Measurements from ENCODE around the gene CEBPZOS.
"Not testable (repeated sequence)": the region's sequence is repeated elsewhere in the genome, so short reads cannot be mapped to it uniquely, and the experiment has no call there.

The CEBPZOS gene

DNA sequence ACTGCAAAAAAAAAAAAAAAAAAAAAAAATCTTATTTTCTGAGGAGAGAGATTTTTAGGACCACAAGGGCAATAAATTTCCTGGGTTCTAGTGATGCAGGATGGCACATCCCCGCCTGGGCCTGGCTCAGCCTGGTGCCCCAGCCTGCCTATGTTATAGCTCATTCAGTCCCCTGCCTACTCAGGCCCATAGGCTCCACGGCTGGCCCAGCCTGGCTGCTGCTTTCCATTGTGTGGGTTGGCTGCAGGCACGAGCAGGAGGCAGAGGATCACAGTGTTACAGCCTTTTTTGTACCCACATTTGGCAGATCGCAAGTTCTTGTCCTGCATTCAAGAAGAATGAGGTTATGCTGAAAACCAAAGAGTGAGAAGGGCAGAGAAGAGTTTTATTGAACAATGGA is 5.0 kb upstream of the CEBPZOS start:
- DNase-seq, result no peak

DNA sequence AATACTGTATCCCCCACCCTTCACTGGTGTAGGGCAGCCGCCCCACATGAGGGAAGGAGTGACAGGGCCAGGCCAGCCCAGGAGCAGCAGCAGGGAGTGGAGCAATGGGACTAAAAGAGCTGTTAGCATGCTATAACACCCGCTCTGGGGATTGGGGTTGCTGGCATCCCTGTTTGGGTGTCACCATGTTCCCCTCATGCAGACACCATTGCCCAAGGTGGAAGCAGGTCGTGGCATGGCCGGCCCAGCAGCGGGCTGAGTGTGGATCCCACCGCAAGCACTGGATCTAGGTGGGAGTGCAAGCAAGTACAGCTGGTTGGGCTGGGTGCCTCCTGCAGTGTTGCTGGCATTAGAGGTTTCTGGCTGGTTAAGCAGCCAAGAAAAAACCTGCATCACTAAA is 4.5 kb upstream of the CEBPZOS start:
- no peak for DNase-seq

DNA sequence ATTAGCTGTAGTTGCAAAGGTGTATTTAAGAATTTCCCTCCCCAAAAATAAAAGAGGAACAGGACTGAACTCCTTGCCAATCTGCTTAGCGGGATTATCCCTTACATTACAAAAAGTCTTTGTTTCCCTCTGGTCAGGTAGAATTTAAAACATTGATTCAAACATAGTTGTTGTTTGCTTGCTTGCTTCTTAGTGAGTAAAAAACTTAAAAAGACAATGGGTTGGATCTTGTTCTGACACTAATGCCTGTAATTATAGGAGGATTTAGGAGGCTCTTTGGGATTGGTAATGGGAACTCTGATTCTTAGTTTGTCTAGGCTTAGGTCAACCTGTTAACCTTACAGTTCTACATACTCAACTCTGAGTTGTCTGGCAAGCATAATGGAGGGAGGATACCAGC is 3.7 kb upstream of the CEBPZOS start:
- DNase-seq, result no peak

DNA sequence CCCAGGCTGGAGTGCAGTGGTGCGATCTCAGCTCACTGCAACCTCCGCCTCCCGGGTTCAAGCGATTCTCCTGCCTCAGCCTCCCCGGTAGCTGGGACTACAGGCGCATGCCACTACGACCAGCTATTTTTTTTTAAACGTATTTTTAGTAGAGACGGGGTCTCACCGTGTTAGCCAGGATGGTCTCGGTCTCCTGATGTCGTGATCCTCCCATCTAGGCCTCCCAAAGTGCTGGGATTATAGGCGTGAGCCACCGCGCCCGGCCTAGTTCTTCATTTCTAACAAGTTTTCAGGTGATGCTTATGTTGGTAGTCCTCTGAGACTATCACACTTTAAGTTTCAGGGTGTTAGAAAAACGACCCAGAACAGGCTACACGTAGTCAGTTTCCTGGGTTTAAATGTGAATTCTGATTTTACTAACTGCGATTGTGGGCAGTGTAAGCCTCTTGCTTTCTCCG is 405 bp upstream of the CEBPZOS start:
- not testable (repeated sequence) for DNase-seq

GRCh38 chr2:37198681-37199065 is 2.4 kb downstream of the CEBPZOS start:
- DNase-seq, result no peak

DNA sequence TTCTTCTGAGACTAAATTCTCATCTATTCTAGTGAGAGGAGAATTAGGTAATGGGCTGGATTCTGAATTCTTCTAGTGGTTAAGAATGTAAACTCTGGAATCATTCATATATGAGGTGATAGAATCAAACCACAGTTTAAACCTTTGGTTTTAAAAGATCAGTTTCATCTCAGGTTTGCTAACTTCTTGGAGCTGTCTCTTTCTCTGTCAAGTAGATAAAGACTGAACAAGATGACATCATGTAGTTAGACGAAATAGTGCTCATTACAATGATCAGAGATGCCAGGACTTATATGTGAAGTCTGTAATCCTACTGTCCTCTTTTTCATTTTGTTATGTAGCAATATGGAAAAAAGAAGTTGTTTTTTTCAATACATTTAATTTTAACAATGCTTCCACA is 4.9 kb downstream of the CEBPZOS start:
- no peak for DNase-seq

GRCh38 chr2:37201766-37202165 is 5.5 kb downstream of the CEBPZOS start:
- peak; percentile 20 for DNase-seq

DNA sequence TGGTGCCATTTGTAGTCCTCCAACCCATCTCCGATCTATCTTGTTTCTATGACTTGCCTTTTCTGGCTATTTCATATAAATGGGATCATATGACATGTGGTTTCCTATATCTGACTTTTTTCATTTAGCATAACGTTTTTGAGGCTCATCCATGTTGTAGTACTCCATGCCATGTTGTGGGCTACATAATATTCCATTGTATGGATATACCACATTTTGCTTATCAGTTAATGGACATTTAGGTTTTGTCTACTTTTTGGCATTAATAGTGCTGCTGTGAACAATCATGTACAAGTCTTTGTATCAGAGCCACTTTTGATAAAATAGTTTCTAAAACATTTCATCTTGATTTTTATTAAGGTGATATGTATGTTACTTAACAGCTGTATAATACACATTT is 7.4 kb downstream of the CEBPZOS start:
- no peak for DNase-seq

- DNase-seq, result not testable (repeated sequence)
Measured at GRCh38 chr2:37205071-37205661, 8.9 kb downstream of the CEBPZOS start.

DNA sequence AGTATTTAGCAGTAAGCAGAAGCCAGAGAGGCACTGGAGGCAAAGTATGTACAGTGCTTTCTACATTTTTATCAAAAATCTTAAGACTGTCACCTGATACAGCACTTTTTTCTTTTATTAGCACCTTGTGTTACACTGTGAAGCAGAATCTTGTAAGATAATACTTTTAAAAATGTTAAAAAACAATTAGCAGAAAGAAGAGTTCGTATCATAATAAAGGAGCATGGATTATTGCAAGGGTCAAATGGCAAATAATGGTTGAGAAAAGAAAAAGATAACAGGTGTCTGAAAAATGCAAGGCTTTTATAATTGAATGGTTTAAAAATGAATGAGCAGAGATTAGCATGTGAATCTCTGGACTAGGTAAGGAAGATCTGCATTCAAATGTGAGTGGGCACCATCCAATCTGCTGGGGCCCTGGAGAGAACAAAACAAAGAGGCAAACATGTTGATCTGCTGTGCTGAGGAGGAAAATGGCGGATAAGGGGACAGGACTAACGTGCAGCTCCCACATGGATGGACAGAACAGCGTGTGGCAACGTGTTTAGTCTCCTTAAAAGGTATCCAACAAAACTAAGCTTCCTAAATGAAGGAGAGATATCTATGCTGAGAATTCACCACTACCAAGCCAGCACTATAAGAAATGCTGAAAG is 9.5 kb downstream of the CEBPZOS start:
- DNase-seq, result no peak

DNA sequence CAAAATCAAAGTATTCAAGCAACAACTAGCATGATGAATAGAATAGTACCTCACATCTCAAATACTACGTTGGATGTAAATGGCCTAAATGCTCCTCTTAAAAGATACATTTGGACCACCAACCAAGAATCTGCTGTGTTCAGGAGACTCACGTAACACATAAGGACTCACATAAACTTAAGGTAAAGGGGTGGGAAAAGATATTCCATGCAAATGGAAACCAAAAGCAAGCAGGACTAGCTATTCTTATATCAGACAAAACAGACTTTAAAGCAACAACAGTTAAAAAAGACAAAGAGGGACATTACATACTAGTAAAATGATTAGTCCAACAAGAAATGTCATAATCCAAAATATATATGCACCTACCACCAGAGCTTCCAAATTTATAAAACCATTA is 10.5 kb downstream of the CEBPZOS start:
- not testable (repeated sequence) for DNase-seq

- DNase-seq, result no peak
Measured at GRCh38 chr2:37211212-37211611, 14.9 kb downstream of the CEBPZOS start.

GRCh38 chr2:37211939-37212338 is 15.6 kb downstream of the CEBPZOS start:
- no peak for DNase-seq

- no peak for DNase-seq
Measured at GRCh38 chr2:37215250-37215649, 19.0 kb downstream of the CEBPZOS start.

- DNase-seq, result no peak
Measured at GRCh38 chr2:37219046-37219445, 22.8 kb downstream of the CEBPZOS start.

- no peak for DNase-seq
Measured at GRCh38 chr2:37223131-37223530, 26.8 kb downstream of the CEBPZOS start.

DNA sequence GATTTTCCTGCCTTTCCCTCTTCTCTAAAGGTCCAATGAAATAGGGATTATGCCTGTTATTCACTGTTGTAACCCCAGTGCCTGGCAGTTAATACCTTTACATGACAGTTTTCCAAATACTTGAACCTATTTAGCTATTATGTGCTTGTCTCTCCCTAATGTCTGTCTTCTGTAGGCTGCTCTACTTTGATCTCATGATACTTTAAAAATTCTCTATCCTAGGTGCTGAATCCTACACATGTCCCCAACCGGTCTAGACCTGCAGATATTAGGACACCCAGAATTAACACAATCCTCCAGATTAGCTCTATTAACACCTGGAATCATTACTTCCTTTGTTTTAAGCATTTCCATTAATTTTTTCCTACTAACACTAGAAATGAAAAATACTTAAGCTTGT is 27.8 kb downstream of the CEBPZOS start:
- no peak for DNase-seq

DNA sequence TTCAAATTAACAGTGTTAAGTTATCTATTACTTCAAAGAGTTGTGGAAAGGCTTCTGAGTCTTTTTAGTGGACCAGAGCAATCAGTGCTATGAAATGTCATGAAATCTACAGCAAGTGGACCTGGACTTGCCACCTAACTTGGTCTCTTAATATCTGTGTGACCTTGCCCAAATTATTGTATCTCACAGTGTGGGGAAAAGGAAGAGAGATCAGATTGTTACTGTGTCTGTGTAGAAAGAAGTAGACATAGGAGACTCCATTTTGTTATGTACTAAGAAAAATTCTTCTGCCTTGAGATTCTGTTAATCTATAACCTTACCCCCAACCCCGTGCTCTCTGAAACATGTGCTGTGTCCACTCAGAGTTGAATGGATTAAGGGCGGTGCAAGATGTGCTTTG is 28.8 kb downstream of the CEBPZOS start:
- not testable (repeated sequence) for DNase-seq

DNA sequence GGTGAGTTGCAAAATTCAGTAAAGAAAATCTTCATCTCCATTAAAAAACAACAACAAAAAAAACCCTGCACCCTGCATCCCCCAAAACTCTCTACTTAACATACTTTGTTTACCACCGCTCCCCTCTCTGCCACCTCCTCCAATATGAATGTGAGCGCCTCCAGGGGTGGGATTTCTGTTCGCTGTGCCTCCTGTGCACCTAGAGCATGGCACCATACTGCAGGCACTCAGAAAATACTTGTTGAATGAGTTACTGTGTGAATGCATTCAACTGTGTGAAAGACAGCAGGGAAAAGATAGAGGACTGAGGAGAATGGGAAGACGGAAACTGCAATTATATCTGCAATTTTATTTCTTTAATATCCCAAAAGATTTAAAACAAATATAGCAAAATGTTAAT is 30.6 kb downstream of the CEBPZOS start:
- no peak for DNase-seq

- no peak for DNase-seq
Measured at GRCh38 chr2:37228788-37229187, 32.5 kb downstream of the CEBPZOS start.

DNA sequence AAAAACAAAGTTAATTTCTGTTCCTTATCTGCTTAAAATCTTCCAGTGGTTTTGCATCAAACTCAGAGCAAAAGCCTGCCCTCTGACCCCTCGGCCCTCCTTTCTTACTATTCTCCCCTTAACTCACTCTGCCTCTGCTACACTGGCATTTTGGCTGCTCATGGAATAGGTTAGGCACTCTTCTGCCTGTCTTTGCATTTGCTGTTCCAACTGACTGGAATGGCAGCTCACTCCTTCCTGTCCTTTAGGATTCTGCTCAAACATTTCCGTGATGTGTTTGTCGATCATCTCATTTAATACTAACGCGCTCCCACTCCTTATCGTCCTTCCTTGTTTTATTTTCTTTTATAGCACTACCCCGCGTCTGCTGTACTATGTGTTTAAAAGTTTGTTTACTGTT is 34.3 kb downstream of the CEBPZOS start:
- peak; percentile 14 for DNase-seq

GRCh38 chr2:37231241-37232130 is 35.2 kb downstream of the CEBPZOS start, which contains the start of the genes CEBPZ and NDUFAF7:
Gene CEBPZ, minus strand, starts transcription at chr2:37231596. Its CDS starts 29 bp downstream, at chr2:37231567.
Gene NDUFAF7, plus strand, starts transcription at chr2:37231658. Its CDS starts 48 bp downstream, at chr2:37231706.
- peak; percentile 93 for DNase-seq

All from fibroblast of skin of back (primary cell).